Activated T-cell treated with anti-CD3 and anti-CD28 coated beads, Interleukin-2, amount 50 U/mL, for 24 hours (primary cell): ENCODE data around the gene CHID1.

Experiments
- DNase-seq: peaks from one replicate; pipeline ENCODE4 v3.0.0-alpha.2; 2020
- H3K27ac Mint-ChIP-seq: 2 replicates; pipeline ENCODE4 v1.8.0; 2020; ENCODE audit warnings: mild to moderate bottlenecking, mixed read lengths
- H3K27me3 Mint-ChIP-seq: 2 replicates; pipeline ENCODE4 v1.8.0; 2020; ENCODE audit warnings: mixed read lengths
- H3K36me3 Mint-ChIP-seq: 2 replicates; pipeline ENCODE4 v1.8.0; 2020; ENCODE audit warnings: low read depth, mixed read lengths
- H3K4me1 Mint-ChIP-seq: 2 replicates; pipeline ENCODE4 v1.8.0; 2020; ENCODE audit warnings: low read depth, mixed read lengths
- H3K4me3 Mint-ChIP-seq: 2 replicates; pipeline ENCODE4 v1.8.0; 2020; ENCODE audit warnings: mild to moderate bottlenecking, moderate library complexity, mixed read lengths
- H3K9me3 Mint-ChIP-seq: 2 replicates; pipeline ENCODE4 v1.8.0; 2020; ENCODE audit warnings: mixed read lengths

Gene CHID1

GRCh38 chr11:824292-824880 is 86.2 kb downstream of the CHID1 start:
- Mint-ChIP-seq H3K9me3 (no peaks in the 10 kb centered on the region), H3K4me3 (no peak overlapping the region), H3K27ac (no peak overlapping the region), H3K36me3 (peaks cover 26% of the 10 kb centered on the region), H3K4me1 (peaks cover 37% of the 10 kb centered on the region), H3K27me3 (peaks cover 24% of the 10 kb centered on the region)
- DNase-seq = no peak

- H3K27ac Mint-ChIP-seq = peak overlapping the region; percentile 11
- no peak overlapping the region for H3K4me3 Mint-ChIP-seq
- DNase-seq = no peak
- H3K4me1 Mint-ChIP-seq = peaks cover 31% of the 10 kb centered on the region
- H3K9me3 Mint-ChIP-seq = no peaks in the 10 kb centered on the region
- peaks cover 26% of the 10 kb centered on the region for H3K36me3 Mint-ChIP-seq
- H3K27me3 Mint-ChIP-seq = peaks cover 17% of the 10 kb centered on the region
These were observed 86.9 kb downstream of the CHID1 start for GRCh38 chr11:823441-824291.

GRCh38 chr11:821512-822371 is 88.9 kb downstream of the CHID1 start:
- Mint-ChIP-seq H3K4me3 (peak overlapping the region; percentile 80), H3K27me3 (peaks cover 4% of the 10 kb centered on the region), H3K9me3 (no peaks in the 10 kb centered on the region), H3K4me1 (peaks cover 25% of the 10 kb centered on the region), H3K27ac (no peak overlapping the region), H3K36me3 (peaks cover 26% of the 10 kb centered on the region)
- no peak for DNase-seq

GRCh38 chr11:820655-821511 is 89.7 kb downstream of the CHID1 start:
- Mint-ChIP-seq H3K27ac (peak overlapping the region; percentile 76), H3K36me3 (peaks cover 32% of the 10 kb centered on the region)

GRCh38 chr11:819943-820649 is 90.5 kb downstream of the CHID1 start:
- H3K9me3 Mint-ChIP-seq = no peaks in the 10 kb centered on the region
- peaks cover 20% of the 10 kb centered on the region for H3K4me1 Mint-ChIP-seq
- H3K27me3 Mint-ChIP-seq = no peaks in the 10 kb centered on the region
- peak overlapping the region; percentile 78 for H3K27ac Mint-ChIP-seq
- peaks cover 31% of the 10 kb centered on the region for H3K36me3 Mint-ChIP-seq
- DNase-seq = peak; percentile 90
- peak overlapping the region; percentile 80 for H3K4me3 Mint-ChIP-seq

More at GRCh38 chr11:820655-821511, 89.7 kb downstream of the CHID1 start:
- no peaks in the 10 kb centered on the region for H3K9me3 Mint-ChIP-seq
- no peak for DNase-seq
- peak overlapping the region; percentile 80 for H3K4me3 Mint-ChIP-seq
- H3K4me1 Mint-ChIP-seq = peaks cover 20% of the 10 kb centered on the region
- no peaks in the 10 kb centered on the region for H3K27me3 Mint-ChIP-seq

GRCh38 chr11:819129-819931 is 91.3 kb downstream of the CHID1 start:
- peak; percentile 92 for DNase-seq
- peaks cover 34% of the 10 kb centered on the region for H3K36me3 Mint-ChIP-seq
- peaks cover 20% of the 10 kb centered on the region for H3K4me1 Mint-ChIP-seq
- no peaks in the 10 kb centered on the region for H3K27me3 Mint-ChIP-seq
- peak overlapping the region; percentile 80 for H3K4me3 Mint-ChIP-seq
- H3K9me3 Mint-ChIP-seq = no peaks in the 10 kb centered on the region
- H3K27ac Mint-ChIP-seq = peak overlapping the region; percentile 78

GRCh38 chr11:818396-819128 is 92.0 kb downstream of the CHID1 start, which contains the start of gene PNPLA2:
PNPLA2 (plus strand) TSS chr11:818914; CDS start chr11:819719, 805 bp downstream.
- Mint-ChIP-seq H3K36me3 (peaks cover 38% of the 10 kb centered on the region), H3K4me1 (peaks cover 23% of the 10 kb centered on the region), H3K27ac (peak within 1 kb of the TSS; percentile 85), H3K4me3 (peak within 1 kb of the TSS; percentile 80), H3K27me3 (no peaks in the 10 kb centered on the region), H3K9me3 (no peaks in the 10 kb centered on the region)
- DNase-seq = no peak
